Measurements from ENCODE around the gene TRAF1.

DNA sequence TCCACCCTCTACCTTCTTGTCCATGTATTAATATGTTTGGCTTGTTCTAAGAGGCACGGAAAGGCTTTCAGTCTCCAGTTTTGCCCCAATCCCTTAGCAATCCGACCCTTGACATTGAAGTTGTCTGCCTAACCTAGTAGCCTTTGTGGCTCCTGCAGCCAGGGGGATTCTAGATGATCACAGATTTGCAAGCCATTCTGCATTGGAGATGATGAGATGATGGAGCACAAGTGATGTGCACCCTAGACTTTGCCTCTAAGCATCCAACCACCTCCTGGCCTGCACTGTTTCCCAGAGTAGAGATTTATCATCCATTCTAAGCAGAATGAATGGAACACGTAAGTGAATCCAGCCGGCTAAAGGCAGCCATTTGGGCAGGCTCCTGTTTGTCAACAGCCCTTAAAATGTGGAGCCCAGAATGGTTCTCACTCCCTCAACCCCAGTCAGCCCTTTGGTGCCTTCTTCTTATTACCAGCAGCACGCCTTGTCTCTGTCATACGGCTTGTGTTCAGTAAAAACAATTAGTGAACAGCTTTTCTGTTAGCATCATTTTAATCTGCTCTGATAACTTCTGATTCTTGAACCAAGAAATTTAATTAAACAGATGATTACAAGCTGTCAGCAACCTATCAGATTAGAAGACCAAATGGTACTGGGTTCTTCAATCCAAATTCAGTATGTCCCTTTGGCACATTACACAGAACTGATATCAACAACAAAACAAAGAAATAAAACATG, 5.7 kb upstream of the TRAF1 start:
- TF ChIP-seq, protein P1, sequence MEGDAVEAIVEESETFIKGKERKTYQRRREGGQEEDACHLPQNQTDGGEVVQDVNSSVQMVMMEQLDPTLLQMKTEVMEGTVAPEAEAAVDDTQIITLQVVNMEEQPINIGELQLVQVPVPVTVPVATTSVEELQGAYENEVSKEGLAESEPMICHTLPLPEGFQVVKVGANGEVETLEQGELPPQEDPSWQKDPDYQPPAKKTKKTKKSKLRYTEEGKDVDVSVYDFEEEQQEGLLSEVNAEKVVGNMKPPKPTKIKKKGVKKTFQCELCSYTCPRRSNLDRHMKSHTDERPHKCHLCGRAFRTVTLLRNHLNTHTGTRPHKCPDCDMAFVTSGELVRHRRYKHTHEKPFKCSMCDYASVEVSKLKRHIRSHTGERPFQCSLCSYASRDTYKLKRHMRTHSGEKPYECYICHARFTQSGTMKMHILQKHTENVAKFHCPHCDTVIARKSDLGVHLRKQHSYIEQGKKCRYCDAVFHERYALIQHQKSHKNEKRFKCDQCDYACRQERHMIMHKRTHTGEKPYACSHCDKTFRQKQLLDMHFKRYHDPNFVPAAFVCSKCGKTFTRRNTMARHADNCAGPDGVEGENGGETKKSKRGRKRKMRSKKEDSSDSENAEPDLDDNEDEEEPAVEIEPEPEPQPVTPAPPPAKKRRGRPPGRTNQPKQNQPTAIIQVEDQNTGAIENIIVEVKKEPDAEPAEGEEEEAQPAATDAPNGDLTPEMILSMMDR (IDR thresholded peaks at IDR 0.05), result no peak
- no peak for TF ChIP-seq POLR2A (IDR thresholded peaks at IDR 0.05)

All from tibial nerve (tissue), 3 donors.